Right atrium auricular region (tissue), 2 donors: Measurements from ENCODE around the gene KRT86. TPM values are rescaled to one million over a fixed set of nuclear protein-coding genes. Genes with fewer than 3 reads are reported as not detected.

Experiments
- DNase-seq: peaks from one replicate; pipeline ENCODE4 v3.0.0-alpha.2; 2019; ENCODE audit warnings: low spot score
- H3K27ac ChIP-seq, 2 donors: fragments of 200-600 bp; sonication (generic); 1 replicate in 1 of 2; 2 replicates in 1 of 2; pipeline ENCODE4 v1.5.1; 2016 to 2019
- H3K27me3 ChIP-seq, 2 donors: fragments of 200-600 bp; sonication (generic); one replicate each; pipeline versions ENCODE4 v1.5.1 to v1.6.0; 2017 to 2019
- H3K36me3 ChIP-seq: fragments of 200-600 bp; sonication (generic); one replicate; pipeline ENCODE4 v1.5.1; 2016
- H3K4me1 ChIP-seq, 2 donors: fragments of 200-600 bp; sonication (generic); one replicate each; pipeline versions ENCODE4 v1.5.1 to v1.6.0; 2017 to 2019
- H3K4me3 ChIP-seq, 2 donors: fragments of 200-600 bp; sonication (generic); 1 replicate in 1 of 2; 2 replicates in 1 of 2; pipeline ENCODE4 v1.5.1; 2017 to 2019; ENCODE audit warnings: mild to moderate bottlenecking in 1 of 2, moderate library complexity in 1 of 2
- H3K9me3 ChIP-seq, 2 donors: fragments of 200-600 bp; sonication (generic); one replicate each; pipeline ENCODE4 v1.5.1; 2019
- total RNA-seq, 2 donors: library from RNA; depleted of rRNA; stranded (reverse); fragments of >200 nt; gene quantifications; one replicate each; pipeline ENCODE4 v1.1.0, GENCODE V29; 2016
- TF ChIP-seq, protein P1 (sequence below), 2 donors: fragments of 200-600 bp; sonication (generic); IDR thresholded peaks; one replicate each; pipeline ENCODE4 v1.5.1; 2019; ENCODE audit warnings: antibody characterized with exemption in 2 of 2

Gene KRT86
- total RNA-seq, 2 donors from 2014 or later, result not detected

DNA sequence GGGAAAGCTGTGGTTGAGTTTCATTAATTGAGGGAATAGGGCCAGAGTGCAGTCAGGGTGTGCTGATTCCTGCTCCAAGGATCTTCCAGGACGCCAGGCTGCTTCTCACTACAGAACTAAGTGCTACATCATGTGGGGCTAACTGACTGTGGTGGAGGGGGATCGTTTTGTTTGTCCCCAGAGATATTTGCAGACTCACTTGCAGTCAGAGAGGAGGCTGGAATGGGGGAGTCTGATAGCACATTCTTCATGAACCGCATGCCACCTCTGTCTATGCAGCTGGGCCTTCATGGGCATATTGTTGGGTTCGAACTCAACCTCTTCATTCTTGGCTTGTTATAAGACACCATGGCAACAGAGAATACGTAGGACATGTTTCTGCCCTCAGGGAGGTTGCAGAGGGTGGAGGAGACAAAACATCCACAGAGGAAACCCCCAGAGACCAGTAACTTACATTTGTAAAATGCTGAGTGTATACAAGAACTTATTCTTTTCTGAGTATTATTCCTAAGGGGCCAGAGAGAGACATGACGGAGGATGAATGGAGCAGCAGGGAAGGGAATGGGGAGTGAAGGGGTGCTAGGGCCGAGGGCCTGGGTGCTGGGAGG lies 28.4 kb upstream of the KRT86 start:
- no peak for DNase-seq
- H3K4me3 ChIP-seq, result no peak overlapping the region
- TF ChIP-seq, protein P1, sequence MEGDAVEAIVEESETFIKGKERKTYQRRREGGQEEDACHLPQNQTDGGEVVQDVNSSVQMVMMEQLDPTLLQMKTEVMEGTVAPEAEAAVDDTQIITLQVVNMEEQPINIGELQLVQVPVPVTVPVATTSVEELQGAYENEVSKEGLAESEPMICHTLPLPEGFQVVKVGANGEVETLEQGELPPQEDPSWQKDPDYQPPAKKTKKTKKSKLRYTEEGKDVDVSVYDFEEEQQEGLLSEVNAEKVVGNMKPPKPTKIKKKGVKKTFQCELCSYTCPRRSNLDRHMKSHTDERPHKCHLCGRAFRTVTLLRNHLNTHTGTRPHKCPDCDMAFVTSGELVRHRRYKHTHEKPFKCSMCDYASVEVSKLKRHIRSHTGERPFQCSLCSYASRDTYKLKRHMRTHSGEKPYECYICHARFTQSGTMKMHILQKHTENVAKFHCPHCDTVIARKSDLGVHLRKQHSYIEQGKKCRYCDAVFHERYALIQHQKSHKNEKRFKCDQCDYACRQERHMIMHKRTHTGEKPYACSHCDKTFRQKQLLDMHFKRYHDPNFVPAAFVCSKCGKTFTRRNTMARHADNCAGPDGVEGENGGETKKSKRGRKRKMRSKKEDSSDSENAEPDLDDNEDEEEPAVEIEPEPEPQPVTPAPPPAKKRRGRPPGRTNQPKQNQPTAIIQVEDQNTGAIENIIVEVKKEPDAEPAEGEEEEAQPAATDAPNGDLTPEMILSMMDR (IDR thresholded peaks at IDR 0.05), result no peak
- no peaks in the 10 kb centered on the region for H3K9me3 ChIP-seq
- peaks cover 0 to 35% of the 10 kb centered on the region in 2 donors for H3K4me1 ChIP-seq
- no peaks in the 10 kb centered on the region for H3K27me3 ChIP-seq
- no peaks in the 10 kb centered on the region for H3K36me3 ChIP-seq
- no peak overlapping the region for H3K27ac ChIP-seq

- Histone ChIP-seq H3K36me3 (no peaks in the 10 kb centered on the region), H3K4me1 (peaks cover 0 to 35% of the 10 kb centered on the region in 2 donors), H3K27me3 (no peaks in the 10 kb centered on the region), H3K9me3 (no peaks in the 10 kb centered on the region), H3K4me3 (no peak overlapping the region), H3K27ac (no peak overlapping the region)
- no peak for DNase-seq
- TF ChIP-seq, protein P1 (IDR thresholded peaks at IDR 0.05), result no peak
Measured at GRCh38 chr12:52246720-52247621, 27.5 kb upstream of the KRT86 start.

- TF ChIP-seq, protein P1 (IDR thresholded peaks at IDR 0.05), result no peak
- Histone ChIP-seq H3K27ac (no peak overlapping the region), H3K36me3 (no peaks in the 10 kb centered on the region), H3K9me3 (no peaks in the 10 kb centered on the region), H3K27me3 (no peaks in the 10 kb centered on the region), H3K4me3 (no peak overlapping the region), H3K4me1 (peaks cover 0 to 35% of the 10 kb centered on the region in 2 donors)
- no peak for DNase-seq
Measured at GRCh38 chr12:52247622-52248540, 26.6 kb upstream of the KRT86 start.

DNA sequence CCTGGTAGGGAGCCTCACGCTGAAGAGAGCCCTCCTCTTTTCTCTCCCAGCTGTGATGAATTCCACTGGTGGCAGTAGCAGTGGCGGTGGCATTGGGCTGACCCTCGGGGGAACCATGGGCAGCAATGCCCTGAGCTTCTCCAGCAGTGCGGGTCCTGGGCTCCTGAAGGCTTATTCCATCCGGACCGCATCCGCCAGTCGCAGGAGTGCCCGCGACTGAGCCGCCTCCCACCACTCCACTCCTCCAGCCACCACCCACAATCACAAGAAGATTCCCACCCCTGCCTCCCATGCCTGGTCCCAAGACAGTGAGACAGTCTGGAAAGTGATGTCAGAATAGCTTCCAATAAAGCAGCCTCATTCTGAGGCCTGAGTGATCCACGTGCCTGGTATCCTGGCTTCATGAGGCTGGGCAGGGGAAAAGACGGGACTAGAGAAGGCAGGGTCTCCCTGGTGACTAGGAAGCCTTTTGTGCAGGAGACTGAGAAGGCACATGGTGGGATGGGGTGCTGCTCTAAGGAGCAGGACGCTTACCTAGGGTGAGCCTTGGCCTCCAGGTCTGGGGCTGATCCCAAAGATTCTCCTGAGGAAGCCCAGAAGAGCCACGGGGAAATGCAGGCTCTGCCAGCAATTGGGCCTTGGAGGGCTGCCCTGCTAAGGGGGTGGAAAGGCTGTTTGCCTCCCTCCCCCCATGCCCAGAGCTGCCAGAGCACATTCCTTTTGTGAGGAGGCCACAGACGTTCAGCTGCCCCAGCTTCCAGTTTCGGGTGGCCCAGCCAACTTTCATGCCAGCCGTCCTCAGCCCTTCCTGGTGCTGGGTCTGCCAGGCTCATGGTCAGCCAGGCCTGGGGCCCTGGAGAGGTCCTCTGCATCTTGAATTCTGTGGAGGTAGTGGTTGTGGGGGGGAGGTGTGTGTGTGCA lies 25.6 kb upstream of the KRT86 start:
- no peak overlapping the region for H3K4me3 ChIP-seq
- TF ChIP-seq, protein P1 (IDR thresholded peaks at IDR 0.05), result no peak
- H3K27ac ChIP-seq, result no peak overlapping the region
- H3K9me3 ChIP-seq, result no peaks in the 10 kb centered on the region
- no peaks in the 10 kb centered on the region for H3K36me3 ChIP-seq
- no peaks in the 10 kb centered on the region for H3K27me3 ChIP-seq
- DNase-seq, result no peak
- H3K4me1 ChIP-seq, result peaks cover 0 to 30% of the 10 kb centered on the region in 2 donors
